UCSD-AML1 (cell line): ENCODE measurements around the gene ATP8B4.
"Not testable (repeated sequence)": the region's sequence is repeated elsewhere in the genome, so short reads cannot be mapped to it uniquely, and the experiment has no call there.

Source experiments
- DNase-seq: peaks from one replicate; lab custom pipeline; 2025; ENCODE audit not compliant: unreplicated experiment; lab: John Stamatoyannopoulos, UW

Gene ATP8B4, protein sequence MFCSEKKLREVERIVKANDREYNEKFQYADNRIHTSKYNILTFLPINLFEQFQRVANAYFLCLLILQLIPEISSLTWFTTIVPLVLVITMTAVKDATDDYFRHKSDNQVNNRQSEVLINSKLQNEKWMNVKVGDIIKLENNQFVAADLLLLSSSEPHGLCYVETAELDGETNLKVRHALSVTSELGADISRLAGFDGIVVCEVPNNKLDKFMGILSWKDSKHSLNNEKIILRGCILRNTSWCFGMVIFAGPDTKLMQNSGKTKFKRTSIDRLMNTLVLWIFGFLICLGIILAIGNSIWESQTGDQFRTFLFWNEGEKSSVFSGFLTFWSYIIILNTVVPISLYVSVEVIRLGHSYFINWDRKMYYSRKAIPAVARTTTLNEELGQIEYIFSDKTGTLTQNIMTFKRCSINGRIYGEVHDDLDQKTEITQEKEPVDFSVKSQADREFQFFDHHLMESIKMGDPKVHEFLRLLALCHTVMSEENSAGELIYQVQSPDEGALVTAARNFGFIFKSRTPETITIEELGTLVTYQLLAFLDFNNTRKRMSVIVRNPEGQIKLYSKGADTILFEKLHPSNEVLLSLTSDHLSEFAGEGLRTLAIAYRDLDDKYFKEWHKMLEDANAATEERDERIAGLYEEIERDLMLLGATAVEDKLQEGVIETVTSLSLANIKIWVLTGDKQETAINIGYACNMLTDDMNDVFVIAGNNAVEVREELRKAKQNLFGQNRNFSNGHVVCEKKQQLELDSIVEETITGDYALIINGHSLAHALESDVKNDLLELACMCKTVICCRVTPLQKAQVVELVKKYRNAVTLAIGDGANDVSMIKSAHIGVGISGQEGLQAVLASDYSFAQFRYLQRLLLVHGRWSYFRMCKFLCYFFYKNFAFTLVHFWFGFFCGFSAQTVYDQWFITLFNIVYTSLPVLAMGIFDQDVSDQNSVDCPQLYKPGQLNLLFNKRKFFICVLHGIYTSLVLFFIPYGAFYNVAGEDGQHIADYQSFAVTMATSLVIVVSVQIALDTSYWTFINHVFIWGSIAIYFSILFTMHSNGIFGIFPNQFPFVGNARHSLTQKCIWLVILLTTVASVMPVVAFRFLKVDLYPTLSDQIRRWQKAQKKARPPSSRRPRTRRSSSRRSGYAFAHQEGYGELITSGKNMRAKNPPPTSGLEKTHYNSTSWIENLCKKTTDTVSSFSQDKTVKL

DNA sequence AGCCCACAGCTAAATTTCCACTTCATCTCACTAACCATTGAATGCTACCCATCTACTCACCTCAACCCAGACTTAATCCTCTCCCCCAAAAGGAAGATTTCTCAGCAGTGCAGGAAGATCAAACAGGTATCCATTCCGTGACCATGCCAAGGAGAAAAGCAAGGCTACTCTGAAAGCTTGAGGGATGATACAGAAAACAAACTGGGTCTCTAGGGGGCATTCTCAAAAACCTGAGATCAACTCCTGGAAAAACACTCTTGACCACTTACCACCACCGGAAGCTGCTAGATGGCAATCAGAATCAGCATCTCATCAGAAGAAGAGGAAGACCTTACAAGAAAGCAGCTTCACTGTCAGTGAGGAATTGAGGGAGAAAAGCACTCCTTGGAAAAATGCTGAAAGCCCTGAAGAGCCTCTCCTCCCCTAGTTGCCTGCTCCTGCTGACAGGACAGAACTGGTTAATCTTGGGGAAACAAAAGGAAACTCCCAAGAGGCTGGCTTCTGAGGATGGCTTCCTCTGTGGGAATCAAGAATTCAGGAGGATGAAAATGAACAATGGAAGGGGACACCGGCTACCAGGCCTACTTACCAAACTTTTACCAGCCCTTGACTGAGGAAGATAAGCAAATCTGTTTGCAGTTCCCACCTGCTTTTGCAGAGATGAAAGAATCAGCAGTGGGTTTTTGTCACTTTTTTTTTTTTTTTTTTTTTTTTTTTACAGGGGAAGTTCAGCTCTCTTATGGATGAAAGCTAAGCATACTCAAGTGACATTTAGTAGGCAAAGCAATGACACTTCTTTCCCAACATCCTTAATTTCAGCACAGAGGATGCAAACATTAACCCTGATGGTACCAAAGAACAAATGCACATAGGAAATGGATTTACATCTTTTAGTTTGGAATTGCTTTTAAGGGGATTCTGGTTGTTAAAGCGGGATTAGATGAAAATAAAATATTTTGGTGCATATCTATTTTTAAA is at the start of gene ATP8B4:
TSS of gene ATP8B4 (minus strand) at position 171 of the 978 bp plus-strand sequence. CDS start 12,267 bp downstream, outside the sequence.
- DNase-seq, result peak; percentile 35

DNA sequence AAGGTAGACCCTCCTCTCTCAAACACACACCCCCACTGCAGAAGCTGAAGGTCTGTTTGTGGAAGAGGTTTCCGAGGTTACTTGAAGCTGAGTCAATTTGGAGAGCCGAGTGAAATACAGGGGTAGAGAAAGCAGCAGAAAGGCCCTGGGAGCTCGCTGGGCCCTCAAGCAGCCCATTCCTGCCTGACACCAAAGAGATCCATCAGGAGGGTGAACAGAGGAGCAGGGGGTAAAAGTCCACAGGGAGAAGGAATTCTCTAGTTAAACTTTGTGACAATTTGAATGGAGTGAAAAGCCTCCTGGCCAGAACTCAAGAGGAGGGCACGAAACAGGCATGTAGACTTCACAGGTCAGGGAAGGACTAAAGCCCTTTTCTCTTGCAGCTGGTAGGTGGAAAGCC is 49.3 kb upstream of the ATP8B4 start:
- DNase-seq, result no peak

DNA sequence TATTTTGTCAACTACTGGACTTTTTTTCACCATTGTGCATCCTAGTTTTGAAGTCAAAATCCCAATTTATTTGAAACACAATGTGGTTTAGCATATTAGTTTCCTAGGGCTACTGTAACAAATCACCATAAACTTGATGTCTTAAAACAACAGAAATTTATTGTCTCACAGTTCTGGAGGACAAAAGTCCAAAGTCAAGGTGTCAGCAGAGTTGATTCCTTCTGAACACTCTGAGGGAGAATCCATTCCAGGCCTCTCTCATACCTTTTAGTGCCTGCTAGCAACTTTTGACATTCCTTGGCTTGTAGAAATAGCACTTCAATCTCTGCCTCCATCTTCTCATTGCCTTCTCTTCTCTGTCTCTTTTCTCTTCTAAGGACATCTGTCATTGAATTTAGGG is 48.1 kb upstream of the ATP8B4 start:
- no peak for DNase-seq

DNA sequence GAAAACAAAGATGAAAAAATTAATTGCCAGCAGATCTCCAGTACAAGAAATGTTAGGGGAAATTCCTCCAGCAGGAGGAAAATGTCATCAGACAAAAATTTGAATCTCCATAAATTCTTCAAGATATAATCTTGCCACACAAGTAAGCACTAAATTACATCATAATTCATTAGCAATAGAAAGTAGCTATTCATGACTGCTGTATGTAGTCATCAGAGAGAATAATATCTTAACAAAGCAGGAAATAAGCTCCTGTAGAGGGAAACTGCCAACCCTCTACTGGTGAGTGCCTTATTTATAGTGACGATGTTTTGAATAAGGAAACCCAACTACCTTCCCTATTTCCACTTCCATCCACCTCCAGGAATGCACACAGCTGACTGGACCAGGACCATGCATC is 47.2 kb upstream of the ATP8B4 start:
- no peak for DNase-seq

DNA sequence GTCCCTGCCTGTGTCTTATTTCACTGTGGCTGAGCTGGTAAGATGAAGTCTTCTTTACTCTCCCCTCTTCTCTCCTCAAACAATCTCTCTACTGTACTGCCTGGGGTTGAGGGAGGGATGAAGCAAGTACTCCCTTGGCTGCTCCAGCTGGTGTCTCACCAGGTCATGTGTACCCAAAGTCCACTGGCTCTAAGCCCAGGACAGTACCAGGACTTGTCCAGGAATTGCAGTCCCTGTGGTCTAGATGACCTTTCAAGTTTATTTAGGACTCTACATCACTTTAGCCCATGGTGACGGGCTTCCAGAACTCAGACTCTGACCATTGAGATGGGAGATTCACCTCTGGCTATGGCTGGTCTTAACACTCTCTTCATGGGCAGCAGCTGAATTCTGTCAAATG is 45.4 kb upstream of the ATP8B4 start:
- DNase-seq, result no peak

DNA sequence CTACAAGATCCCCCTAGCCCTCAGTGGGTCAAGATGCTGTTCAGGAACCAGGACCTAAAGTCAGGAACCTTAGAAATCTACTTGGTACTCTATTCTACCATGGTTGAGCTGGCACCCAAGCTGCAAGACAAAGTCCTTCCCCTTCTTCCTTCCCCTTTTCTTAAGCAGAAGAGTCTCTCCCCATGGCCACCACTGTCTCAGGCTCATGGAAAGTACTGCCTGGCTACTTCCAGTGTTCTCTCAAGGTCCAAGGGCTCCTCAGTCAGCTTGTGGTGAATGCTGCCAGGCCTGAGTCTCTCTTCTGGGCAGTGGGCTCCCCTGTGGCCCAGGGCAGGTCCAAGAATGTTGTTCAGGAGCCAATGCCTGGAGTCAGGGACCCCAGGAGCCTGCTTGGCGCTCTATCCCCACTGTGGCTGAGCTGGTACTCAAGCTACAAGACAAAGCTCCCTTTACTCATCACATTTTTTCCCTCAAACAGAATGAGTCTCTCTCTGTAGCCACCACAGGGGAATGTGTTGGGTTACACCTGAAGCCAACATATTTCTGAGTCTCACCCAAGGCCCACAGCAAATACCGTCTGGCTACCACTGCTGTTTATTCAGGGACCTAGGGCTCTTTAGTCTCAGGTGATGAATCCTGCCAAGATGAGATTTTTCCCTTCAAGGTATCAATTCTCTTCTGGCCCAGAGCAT is 44.8 kb upstream of the ATP8B4 start:
- peak; percentile 20 for DNase-seq

DNA sequence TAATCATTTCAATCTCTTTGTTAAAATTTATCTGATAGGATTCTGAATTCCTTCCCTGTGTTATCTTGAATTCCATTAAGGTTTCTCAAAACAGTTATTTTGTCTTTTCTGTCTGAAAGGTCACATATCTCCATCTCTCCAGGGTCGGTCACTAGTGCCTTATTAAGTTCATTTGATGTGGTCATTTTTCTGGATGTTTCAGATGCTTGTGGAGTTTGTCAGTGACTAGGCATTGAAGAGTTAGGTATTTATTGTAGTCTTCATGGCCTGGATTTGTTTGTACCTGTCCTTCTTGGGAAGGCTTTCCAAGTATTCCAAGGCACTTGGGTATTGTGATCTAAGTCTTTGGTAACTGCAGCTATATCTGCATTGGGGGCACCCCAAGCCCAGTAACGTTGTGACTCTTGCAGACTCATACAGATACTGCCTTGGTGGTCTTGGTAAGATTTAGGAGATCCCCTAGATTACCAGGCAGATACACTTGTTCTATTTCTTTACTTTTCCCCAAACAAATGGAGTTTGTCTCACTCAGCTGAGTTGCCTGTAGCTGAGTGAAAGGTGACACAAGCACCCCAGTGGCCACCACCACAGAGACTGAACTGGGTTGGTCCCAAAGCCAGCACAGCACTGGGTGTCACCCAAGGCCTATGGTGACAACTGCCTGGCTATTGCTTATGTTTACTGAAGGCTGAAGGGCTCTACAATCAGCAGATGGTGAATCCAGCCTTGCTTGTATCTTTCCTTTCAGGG is 44.1 kb upstream of the ATP8B4 start:
- no peak for DNase-seq

DNA sequence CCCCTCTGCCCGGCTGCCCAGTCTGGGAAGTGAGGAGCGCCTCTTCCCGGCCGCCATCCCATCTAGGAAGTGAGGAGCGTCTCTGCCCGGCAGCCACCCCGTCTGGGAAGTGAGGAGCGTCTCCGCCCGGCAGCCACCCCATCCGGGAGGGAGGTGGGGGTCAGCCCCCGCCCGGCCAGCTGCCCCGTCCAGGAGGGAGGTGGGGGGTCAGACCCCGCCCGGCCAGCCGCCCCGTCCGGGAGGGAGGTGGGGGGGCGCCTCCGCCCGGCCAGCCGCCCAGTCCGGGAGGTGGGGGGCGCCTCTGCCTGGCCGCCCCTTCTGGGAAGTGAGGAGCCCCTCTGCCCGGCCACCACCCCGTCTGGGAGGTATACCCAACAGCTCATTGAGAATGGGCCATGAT is 39.2 kb upstream of the ATP8B4 start:
- not testable (repeated sequence) for DNase-seq

DNA sequence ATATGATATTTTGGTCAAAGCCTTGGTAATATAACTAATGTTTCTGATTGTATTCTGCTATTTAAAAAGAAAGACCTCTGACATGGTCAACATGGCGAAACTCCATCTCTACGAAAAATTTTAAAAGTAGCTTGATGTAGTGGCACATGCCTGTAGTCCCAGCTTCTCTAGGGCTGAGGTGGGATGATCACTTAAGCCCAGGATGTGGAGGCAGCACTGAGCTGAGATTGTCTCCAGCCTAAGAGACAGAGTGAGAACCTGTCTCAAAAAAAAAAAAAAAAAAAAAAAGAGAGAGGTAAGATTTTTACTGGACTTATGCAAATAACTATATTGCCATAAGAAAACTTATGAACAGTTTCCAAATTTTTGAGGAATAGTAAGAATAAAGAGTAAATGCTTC is 32.4 kb upstream of the ATP8B4 start:
- no peak for DNase-seq

DNA sequence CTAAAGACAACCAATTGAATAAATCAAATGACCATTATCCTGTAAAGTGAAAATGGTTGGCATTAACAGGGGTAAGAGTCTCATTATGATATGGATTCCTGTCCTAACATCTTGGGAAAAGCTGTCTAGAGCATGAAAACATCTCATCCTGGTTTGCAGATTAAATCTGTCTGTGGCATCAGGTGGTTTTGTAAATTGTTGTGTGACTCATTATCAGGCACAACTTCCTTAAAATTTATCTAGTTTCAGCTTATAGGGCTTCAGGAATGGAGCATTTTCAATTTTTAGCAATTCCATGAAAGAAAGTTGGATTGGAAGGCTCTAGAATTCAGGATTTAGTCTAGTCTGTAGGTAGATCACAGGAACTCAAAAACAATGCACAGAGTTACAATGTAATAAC is 31.8 kb upstream of the ATP8B4 start:
- no peak for DNase-seq

DNA sequence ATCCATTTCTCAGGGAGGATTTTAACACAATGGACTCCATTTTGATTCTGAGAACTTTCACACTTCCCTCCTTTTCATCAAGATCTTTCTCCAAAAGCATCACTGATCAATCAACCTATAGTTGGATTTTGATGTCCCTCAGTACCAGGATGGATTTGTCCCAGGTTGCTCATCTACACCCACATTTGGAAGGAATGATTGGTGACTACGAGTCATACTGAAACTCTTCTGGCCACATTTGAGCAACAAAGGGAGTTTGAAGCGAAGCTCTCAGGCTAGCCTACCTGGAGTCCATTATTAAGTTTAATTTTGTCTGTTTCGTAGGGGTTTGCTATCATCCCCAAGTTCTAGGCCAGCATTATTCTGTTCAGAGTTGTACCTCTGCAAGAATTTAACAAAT is 31.3 kb upstream of the ATP8B4 start:
- no peak for DNase-seq

DNA sequence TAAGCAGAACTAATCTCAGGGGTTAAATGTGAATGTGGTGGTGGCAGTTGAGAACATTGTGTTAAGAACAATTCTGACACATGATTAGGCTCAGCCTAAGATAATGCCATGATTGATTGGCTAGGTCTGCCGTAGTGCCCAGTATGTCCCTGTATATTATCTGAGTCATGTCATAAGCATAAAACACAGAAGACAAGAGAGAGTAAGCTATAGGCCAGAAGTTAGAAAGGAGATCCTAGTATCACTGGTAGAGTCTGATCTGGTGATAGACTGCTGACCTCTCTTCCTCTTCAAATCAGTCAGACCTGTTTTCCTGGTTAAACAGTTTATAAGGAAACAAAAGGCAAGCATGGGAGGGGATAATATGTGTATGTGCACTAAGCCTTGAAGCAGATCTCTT is 30.1 kb upstream of the ATP8B4 start:
- no peak for DNase-seq

DNA sequence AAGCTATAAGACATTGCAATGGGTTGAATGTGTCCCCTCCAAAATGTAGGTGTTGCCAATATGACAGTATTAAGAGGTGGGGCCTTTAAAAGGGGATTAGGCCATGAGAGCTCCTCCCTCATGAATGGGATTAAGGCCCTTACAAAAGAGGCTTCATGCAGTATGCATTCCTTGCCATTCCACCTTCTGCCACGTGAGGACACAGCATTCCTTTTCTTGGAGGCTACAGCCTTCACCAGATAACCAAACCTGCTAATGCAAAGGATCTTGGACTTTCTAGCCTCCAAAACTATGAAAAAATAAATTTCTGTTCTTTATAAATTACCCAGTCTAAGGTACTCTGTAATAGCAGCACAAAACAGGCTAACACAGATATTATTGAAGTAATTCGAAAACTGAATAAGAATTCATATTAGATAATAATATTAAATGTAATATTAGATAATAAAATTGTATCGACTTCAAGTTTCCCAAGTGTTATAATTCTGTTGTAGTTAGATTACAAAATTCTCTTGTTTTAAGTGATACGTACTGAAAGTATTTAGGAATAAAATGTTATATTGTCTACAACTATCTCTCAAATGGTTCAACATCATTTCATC is 29.4 kb upstream of the ATP8B4 start:
- DNase-seq, result peak; percentile 32

DNA sequence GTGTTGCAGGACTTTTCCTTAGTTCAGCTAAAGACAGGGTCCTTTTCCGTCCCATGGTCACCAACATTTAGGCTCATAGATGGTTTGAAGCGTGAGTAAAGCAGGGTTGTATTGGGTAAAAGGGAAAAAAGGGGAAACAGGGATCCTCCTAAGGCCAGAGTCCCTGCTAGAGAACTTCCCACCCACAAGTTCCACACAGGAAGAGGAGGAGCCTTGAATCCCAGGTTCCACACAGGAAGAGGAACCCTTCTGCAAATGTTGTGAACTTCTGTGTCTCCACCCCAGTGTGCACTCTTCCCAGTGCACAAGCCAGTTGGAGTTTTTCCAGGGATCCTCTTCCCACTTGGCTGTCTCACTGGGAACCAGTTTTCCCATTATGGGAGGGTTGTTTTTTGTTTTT is 27.6 kb upstream of the ATP8B4 start:
- DNase-seq, result no peak

DNA sequence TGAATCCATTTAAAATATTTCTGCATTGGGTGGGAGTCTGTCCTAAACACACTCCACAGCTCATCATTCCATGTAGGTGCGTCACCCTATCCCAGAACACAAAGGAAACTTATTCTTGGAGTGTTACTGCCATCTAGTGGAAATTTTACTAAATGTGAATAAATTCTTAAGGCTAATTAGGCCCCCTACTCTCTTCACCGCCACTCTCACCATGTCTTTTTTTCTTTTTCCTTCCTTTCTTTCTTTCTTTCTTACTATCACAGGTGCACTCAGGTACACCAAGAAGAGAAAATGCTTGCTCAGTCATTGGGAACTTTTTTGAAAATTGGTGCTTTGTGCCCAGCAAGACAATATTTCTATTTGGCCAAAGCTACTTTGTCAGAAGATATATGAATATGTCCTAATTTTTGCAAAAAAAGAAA is 26.4 kb upstream of the ATP8B4 start:
- DNase-seq, result no peak

DNA sequence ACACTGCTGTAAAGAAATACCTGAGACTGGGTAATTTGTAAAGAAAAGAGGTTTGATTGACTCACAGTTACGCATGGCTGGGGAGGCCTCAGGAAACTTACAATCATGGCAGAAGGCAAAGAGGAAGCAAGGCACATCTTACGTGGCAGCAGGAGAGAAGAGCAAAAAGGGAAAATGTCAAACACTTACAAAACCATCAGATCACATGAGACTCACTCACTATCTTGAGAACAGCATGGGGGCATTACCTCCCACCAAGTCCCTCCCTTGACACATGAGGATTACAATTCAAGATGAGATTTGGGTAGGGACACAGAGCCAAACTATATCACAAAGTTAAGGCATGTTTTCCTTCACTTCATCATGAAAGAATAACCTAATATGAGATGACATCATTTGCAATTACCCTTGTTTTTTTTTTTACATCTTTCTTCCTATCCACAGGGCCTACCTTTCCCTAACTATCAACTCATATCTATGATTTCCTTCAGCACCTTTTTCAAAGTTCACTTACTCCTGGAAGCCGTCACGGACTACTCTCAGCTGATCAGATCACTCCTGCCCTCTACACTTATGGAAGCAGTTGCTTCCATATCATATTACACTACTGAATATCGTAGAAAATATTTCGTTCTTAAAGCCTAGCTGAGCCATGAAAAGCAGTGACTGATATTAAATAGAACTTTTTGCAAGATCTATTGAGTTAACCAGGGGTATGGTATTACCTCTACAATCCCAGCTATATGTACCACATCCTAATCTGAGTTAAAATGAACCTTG is 25.5 kb upstream of the ATP8B4 start:
- DNase-seq, result no peak

DNA sequence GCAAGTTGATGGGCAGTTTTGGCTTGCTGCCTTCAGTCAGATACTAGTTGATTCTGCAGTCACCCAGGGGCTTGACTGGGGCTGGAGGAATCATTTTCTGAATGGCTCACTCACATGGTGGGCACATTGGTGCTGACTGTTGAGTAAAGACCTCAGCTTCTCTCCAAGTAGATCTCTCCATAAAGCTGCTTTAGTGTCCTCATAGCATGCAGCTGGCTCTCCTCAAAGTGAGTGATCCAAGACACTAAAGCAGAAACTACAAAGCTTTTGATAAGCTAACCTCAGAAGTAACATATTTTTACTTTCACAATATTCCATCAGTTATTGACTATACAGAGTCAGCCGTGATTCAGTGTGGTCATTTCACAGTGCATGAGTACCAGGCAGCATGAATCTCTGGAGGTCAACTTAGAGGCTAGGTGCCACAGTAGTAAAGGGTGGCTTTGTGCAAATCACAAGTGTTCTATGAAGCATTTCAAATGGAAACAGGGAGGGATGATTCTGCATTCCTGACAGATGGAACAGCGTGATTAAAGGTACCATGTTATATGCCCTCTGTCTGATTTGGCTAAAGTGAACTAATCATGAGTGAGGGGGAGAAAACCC is 24.3 kb upstream of the ATP8B4 start:
- DNase-seq, result no peak
